Measurements from ENCODE around the gene FAM227A.

The FAM227A gene

DNA sequence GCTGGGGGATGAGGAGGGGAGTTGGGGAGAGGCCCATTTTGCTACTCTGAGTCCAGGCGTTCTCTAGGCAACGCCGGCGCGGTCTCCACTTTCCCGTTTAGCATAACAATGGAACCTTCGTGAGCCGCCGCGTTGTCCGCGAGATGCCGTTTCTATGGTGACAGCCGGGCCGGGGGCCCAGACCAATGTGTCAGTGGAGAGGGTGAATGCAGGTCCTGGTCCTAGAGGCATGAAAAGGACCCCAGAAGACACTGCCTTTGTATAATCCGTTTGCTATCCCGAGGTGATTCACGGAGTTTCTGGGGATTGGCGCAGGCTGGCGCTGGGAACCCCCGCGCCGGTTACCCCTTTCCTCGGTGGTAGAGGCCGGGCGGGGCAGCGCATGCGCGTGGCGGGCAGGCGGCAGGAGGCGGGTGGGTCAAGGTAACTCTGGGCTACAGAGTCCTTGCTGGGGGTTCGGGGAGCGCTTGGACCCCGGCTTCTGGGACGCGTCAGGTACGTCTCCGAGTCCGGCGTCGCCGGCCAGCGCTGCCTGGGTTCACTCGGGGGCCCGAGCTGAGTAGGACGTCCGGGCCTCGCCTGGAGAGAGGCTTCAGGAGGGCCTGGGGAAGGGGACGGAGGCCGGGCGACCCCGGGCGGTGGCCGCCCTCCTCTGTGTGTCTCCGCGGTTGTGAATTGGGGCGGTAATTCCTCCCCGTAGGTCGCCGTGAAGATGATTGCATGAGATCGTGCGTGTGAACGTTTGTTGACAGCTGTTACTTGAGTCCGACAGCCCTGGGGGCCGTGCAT lies at the start of gene FAM227A, which contains the start of gene CBY1:
Gene FAM227A (minus strand): TSS at position 137 of the 789 bp plus-strand sequence. CDS start 6,224 bp downstream, outside the sequence.
Gene CBY1 (plus strand): TSS at position 383 of the 789 bp plus-strand sequence. CDS start 11,417 bp downstream, outside the sequence.
- DNase-seq (ENCODE audit: low spot score), result peak; percentile 98

GRCh38 chr22:38705235-38706100 lies 49.3 kb upstream of the FAM227A start, which contains the start of gene GTPBP1:
Gene GTPBP1 (plus strand): TSS chr22:38705944. CDS start chr22:38705956, 12 bp downstream.
- peak; percentile 97 for DNase-seq (ENCODE audit: low spot score)

- DNase-seq (ENCODE audit: low spot score), result no peak
Observed at GRCh38 chr22:38704654-38705234, 48.6 kb upstream of the FAM227A start.

DNA sequence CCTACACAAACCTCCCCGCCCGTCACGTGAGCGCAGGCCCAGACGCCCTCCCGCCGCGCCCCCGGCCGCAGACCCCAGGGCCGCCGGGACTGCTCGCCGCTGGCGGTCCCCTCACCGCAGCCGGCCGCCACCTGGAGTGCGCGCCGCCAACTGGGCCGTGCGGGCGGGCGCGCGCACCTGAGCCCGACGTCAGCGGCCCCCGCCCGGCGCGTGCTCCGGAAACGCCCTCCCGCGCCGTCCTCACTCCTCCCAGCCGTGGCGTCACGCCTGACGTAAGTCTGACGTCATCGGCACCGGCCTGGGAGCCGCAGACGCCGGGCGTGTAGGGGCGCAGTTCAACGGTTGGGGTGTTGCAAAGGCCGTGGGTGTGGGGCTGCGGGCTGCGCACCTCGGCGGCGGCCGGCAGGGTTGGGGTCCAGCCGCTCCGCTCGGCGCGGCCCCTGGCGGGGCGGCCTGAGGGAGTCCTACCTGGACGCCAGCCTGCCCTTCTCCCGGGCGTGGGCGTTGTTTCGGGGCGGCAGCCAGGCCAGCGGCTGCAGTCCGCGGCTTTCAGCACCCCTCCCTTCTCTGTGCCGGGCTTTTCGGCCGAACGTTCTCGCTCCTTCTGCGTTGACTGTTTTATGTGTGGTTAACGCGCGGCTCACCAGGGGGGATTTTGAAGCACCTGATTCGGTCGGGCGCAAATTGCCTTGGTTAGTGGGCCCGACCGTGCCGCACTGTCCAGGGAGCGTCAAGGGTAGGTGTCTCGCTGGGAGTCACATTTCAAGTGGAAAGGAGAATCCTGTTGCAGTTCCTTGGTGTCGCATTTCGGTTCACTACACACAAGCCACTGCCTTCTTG lies 44.8 kb upstream of the FAM227A start, which contains the start of gene JOSD1:
Gene JOSD1 (minus strand): TSS at position 155 of the 840 bp plus-strand sequence. CDS start 956 bp downstream, outside the sequence.
- peak; percentile 96 for DNase-seq (ENCODE audit: low spot score)

DNA sequence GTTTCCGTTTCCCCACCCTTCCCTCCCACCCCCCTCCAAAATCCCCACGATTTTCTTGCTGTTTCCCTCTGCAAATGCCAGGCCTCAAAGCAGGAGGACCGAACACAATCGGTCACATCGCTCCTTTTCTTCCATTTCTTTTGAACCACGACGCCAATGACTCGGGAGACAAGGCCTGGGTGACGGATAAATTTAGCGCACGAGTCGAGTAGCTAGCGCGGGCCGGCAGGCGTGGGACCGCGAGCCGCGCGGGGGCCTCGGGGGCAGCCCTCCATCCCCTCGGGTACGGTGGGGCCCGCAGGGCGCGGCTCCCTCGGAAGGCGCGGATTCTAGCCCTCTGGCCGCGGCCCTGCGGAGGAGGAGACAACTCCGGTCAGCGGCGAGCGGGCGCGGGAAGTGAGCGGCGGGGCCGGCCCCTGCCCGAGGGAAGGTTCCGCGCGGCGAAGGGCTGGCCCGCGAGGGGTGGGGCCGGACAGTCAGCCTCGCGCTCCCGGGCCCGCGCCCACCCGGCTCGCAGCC lies 44.1 kb upstream of the FAM227A start:
- DNase-seq (ENCODE audit: low spot score), result peak; percentile 81

DNA sequence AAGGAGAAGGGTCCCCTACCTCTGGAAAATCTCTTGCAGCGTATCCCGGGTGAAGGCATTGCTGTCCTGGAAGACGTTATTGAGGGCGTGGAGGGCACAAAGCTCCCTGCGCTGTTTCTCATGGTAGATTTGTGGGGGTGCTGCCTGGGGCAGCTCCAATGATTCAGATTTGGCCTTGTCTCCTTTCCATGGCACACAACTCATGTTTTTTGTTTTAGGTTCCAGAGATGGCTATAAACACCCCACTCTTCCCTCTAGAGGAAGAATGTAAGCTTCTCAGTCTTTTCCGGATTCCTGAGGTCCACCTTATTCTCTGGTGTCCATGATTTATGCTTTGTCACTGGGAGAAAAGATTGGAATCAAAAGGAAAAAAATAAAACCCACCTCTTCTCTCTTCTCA lies 43.6 kb upstream of the FAM227A start:
- DNase-seq (ENCODE audit: low spot score), result peak; percentile 61

DNA sequence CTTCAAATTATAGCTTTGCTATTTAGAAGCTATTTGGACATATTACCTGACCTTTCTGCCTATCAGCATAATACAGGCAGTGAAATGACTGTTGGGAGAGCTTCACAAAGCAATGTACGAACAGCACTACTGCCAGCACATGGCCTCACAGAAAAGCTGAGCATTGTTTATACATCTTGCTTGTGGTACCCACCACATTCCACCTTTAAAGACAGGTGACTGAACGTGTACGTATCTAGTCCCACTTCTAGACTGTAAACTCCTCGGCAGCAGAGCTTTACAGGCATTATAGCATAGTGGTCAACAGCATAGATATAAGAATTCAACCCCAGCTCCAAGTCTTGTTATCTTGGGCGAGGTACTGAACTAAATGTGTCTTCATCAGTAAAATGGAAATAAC lies 43.0 kb upstream of the FAM227A start:
- DNase-seq (ENCODE audit: low spot score), result no peak

DNA sequence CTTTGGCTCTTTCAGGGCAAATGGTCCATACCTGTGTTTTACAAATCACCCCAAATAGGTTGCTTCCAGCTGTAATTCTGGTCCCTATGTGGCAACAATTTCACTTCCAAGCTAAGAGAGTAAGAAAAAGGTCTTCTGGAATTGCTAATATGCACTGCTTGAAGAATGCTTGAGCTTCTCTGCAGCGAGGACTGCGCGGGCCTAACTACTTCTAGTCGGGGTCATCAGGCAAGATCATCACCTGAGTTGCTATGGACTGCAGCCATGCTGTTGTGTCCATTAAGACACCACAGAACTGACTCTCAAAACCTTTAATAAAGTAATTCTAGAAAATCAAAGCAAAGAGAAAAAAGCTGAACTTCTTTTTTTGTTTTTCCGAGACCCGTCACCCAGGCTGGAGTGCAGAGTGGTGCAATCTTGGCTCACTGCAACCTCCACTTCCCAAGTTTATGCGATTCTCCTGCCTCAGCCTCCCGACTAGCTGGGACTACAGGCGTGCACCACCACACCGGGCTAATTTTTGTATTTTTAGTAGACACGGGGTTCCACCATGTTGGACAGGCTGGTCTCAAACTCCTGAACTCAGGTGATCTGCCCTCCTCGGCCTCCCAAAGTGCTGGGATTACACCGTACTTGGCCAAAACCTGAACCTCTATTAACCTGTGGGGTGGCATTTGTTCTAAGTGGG lies 42.4 kb upstream of the FAM227A start:
- DNase-seq (ENCODE audit: low spot score), result no peak

GRCh38 chr22:38697425-38698089 lies 41.4 kb upstream of the FAM227A start:
- no peak for DNase-seq (ENCODE audit: low spot score)

- peak; percentile 71 for DNase-seq (ENCODE audit: low spot score)
Observed at GRCh38 chr22:38696606-38697424, 40.6 kb upstream of the FAM227A start.

GRCh38 chr22:38694940-38695339 lies 38.7 kb upstream of the FAM227A start:
- DNase-seq (ENCODE audit: low spot score), result no peak

DNA sequence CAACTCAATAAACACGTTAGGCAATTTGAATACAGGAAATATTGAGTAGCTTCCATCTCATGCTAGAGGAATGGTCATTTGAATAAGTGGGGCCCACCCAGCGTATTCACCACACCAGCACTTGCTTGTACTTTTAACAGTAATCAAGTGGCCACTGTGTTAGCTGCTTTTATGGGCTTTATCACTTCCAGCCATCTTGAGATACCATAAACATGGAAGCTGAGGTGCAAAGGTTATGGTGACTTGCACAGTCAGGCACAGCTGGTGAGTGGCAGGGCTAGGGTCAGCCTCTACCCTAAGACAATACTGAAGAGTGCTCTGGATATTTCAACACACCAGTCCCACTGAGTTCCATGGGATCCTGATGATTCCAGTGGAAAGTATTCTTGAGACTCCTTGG lies 37.9 kb upstream of the FAM227A start:
- no peak for DNase-seq (ENCODE audit: low spot score)

- DNase-seq (ENCODE audit: low spot score), result no peak
Observed at GRCh38 chr22:38689651-38690050, 33.5 kb upstream of the FAM227A start.

DNA sequence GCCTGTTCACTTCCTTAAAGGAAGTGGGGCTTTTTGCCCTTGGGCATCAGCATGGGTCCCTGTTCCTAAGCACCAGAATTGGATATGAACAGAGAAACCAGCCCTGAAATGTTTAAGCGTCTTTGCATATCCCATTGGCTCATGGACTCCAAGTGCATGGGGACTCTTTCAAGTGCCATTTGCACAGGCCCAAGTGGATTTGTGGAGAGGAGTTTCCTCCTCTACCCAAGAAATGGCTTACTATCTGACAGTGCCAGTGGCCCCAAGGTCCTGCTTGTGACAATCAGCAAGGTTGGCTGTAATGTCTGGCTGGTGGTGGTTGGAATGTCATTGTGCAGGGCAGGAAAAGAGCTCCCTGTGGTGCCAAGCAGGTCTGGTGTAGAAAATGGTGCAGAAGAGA lies 29.6 kb upstream of the FAM227A start:
- no peak for DNase-seq (ENCODE audit: low spot score)

GRCh38 chr22:38684895-38685294 lies 28.7 kb upstream of the FAM227A start:
- DNase-seq (ENCODE audit: low spot score), result no peak

- DNase-seq (ENCODE audit: low spot score), result peak; percentile 96
Observed at GRCh38 chr22:38681582-38682335, 25.6 kb upstream of the FAM227A start, which contains the start of gene TOMM22. Gene TOMM22 (plus strand): TSS chr22:38681957. CDS start chr22:38681979, 22 bp downstream.

- no peak for DNase-seq (ENCODE audit: low spot score)
Observed at GRCh38 chr22:38675833-38676232, 19.6 kb upstream of the FAM227A start.

DNA sequence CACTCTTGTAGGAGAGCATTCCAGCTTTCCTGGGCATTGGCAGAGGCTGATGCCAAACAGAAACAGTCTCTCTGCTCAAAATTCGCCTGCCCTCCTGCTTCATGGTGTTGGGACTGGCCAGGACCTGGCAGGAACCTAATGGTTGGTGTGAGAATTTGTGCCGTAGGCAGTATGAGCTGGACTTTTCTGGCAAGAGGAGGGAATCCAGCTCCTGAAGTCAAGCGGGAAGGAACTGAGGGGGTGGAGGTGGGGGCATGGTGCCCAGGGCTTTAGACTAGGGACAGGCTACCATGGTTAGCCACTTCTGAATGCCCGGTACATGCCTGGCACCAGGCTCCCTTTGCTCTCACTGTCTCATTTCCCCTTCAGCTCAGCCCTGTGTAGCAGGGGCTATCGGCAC lies 18.7 kb upstream of the FAM227A start:
- no peak for DNase-seq (ENCODE audit: low spot score)

Measured in GM03348 (cell line).